Measurements from ENCODE around the gene RALGDS. TPM values are rescaled to one million over a fixed set of nuclear protein-coding genes. Genes with fewer than 3 reads are reported as not detected.

RALGDS gene
- total RNA-seq, 1 experiment from 2014 or later: 25.8 TPM

- Histone ChIP-seq H3K9me3 (ENCODE audit: control insufficient read depth, insufficient read depth, low read depth, low read length) (no peaks in the 10 kb centered on the region), H3K36me3 (ENCODE audit: control insufficient read depth, insufficient read depth, low read length) (no peaks in the 10 kb centered on the region; the same call in 1 of the 2 replicates), H3K4me1 (ENCODE audit: control insufficient read depth, insufficient read depth, low read length) (no peaks in the 10 kb centered on the region), H3K27ac (ENCODE audit: low read length) (no peak overlapping the region), H3K4me3 (ENCODE audit: low read depth in 2 of 2, low read length in 2 of 2) (no peak overlapping the region), H3K27me3 (ENCODE audit: control insufficient read depth, insufficient read depth, low read length) (no peaks in the 10 kb centered on the region)
- ChIA-PET POLR2A (no interaction called here), CTCF (no interaction called here)
- no TSS peak for BruUV-seq (replicated peaks)
- ATAC-seq (no peak), DNase-seq (ENCODE audit: low read depth, low spot score) (no peak)
- intact Hi-C loops (cut with micrococcal nuclease; ENCODE audit: unreplicated experiment): no loop called here
- in situ Hi-C loops (cut with HindIII; ENCODE audit: low pct_unique_long_range_greater_than_20kb, low sequenced_read_pairs): no loop called here
- TF ChIP-seq SIN3A (IDR thresholded peaks at IDR 0.05; ENCODE audit: borderline replicate concordance, insufficient read depth, low read depth, low read length) (no peak), POLR2AphosphoS5 (IDR thresholded peaks at IDR 0.05; ENCODE audit: low read depth, low read length) (no peak), TCF7L2 (IDR thresholded peaks at IDR 0.05; ENCODE audit: low read depth, low read length) (no peak), REST (IDR thresholded peaks at IDR 0.05; ENCODE audit: insufficient read depth in 1 of 2, low read depth in 2 of 2, low read length in 1 of 2) (no peak), CTCF (IDR thresholded peaks at IDR 0.05) (no peak)
These were observed 32.4 kb upstream of the RALGDS start for GRCh38 chr9:133153227-133154096.

- H3K4me3 ChIP-seq (ENCODE audit: low read depth in 2 of 2, low read length in 2 of 2): no peak overlapping the region
- DNase-seq (ENCODE audit: low read depth, low spot score): no peak
- H3K27me3 ChIP-seq (ENCODE audit: control insufficient read depth, insufficient read depth, low read length): no peaks in the 10 kb centered on the region
- ChIA-PET CTCF (no interaction called here), POLR2A (no interaction called here)
- H3K36me3 ChIP-seq (ENCODE audit: control insufficient read depth, insufficient read depth, low read length): no peaks in the 10 kb centered on the region; the same call in 1 of the 2 replicates
- no peak for ATAC-seq
- no peak overlapping the region for H3K27ac ChIP-seq (ENCODE audit: low read length)
- H3K9me3 ChIP-seq (ENCODE audit: control insufficient read depth, insufficient read depth, low read depth, low read length): no peaks in the 10 kb centered on the region
- in situ Hi-C loops (cut with HindIII; ENCODE audit: low pct_unique_long_range_greater_than_20kb, low sequenced_read_pairs) (no loop called here), intact Hi-C loops (cut with micrococcal nuclease; ENCODE audit: unreplicated experiment) (no loop called here)
- H3K4me1 ChIP-seq (ENCODE audit: control insufficient read depth, insufficient read depth, low read length): peaks cover 4% of the 10 kb centered on the region; the same call in 1 of the 2 replicates
- BruUV-seq (replicated peaks): no TSS peak
- TF ChIP-seq REST (IDR thresholded peaks at IDR 0.05; ENCODE audit: insufficient read depth in 1 of 2, low read depth in 2 of 2, low read length in 1 of 2) (no peak), SIN3A (IDR thresholded peaks at IDR 0.05; ENCODE audit: borderline replicate concordance, insufficient read depth, low read depth, low read length) (no peak), TCF7L2 (IDR thresholded peaks at IDR 0.05; ENCODE audit: low read depth, low read length) (no peak), CTCF (IDR thresholded peaks at IDR 0.05) (no peak), POLR2AphosphoS5 (IDR thresholded peaks at IDR 0.05; ENCODE audit: low read depth, low read length) (no peak)
These were observed 30.8 kb upstream of the RALGDS start for GRCh38 chr9:133151601-133152525.
